Mononuclear cell (primary cell): ENCODE results near the gene ANKRD10. TPM values are rescaled to one million over a fixed set of nuclear protein-coding genes. Genes with fewer than 3 reads are reported as not detected.

Experiments used
- H3K27me3 ChIP-seq: 2 replicates; pipeline ENCODE4 v1.6.0; 2011; ENCODE audit warnings: low read length, control low read depth; ENCODE audit not compliant: insufficient read depth
- H3K4me1 ChIP-seq: 2 replicates; pipeline ENCODE4 v1.5.1; 2011; ENCODE audit warnings: mild to moderate bottlenecking, low read length, control low read depth; ENCODE audit not compliant: insufficient read depth
- H3K4me3 ChIP-seq: 2 replicates; pipeline ENCODE4 v1.5.1; 2011; ENCODE audit warnings: mild to moderate bottlenecking, low read length, moderate library complexity
- H3K9me3 ChIP-seq: 2 replicates; pipeline ENCODE4 v1.5.1; 2011; ENCODE audit warnings: low read depth, mild to moderate bottlenecking, control low read depth, low read length
- total RNA-seq: library from RNA; depleted of rRNA; stranded (reverse); fragments of >200 nt; gene quantifications from one replicate; pipeline ENCODE4 v1.2.3, GENCODE V29; 2012

ANKRD10 gene
- total RNA-seq, 1 donor, result 104 TPM

- Histone ChIP-seq H3K4me3 (no peak overlapping the region), H3K9me3 (no peaks in the 10 kb centered on the region), H3K27me3 (no peaks in the 10 kb centered on the region), H3K4me1 (peaks cover 39% of the 10 kb centered on the region)
Measured at GRCh38 chr13:110912651-110913051, 2.2 kb downstream of the ANKRD10 start.

- H3K4me1 ChIP-seq, result peaks cover 35% of the 10 kb centered on the region
- no peaks in the 10 kb centered on the region for H3K27me3 ChIP-seq
- no peak overlapping the region for H3K4me3 ChIP-seq
- no peaks in the 10 kb centered on the region for H3K9me3 ChIP-seq
Measured at GRCh38 chr13:110911880-110912279, 3.0 kb downstream of the ANKRD10 start.

GRCh38 chr13:110910013-110910890, 4.6 kb downstream of the ANKRD10 start:
- no peaks in the 10 kb centered on the region for H3K9me3 ChIP-seq
- H3K4me3 ChIP-seq, result no peak overlapping the region
- H3K27me3 ChIP-seq, result no peaks in the 10 kb centered on the region
- H3K4me1 ChIP-seq, result peaks cover 27% of the 10 kb centered on the region

GRCh38 chr13:110907951-110908898, 6.6 kb downstream of the ANKRD10 start:
- Histone ChIP-seq H3K9me3 (no peaks in the 10 kb centered on the region), H3K27me3 (no peaks in the 10 kb centered on the region)

GRCh38 chr13:110907301-110907700, 7.6 kb downstream of the ANKRD10 start:
- Histone ChIP-seq H3K4me1 (peaks cover 11% of the 10 kb centered on the region), H3K4me3 (no peak overlapping the region), H3K27me3 (no peaks in the 10 kb centered on the region), H3K9me3 (no peaks in the 10 kb centered on the region)

More at GRCh38 chr13:110907951-110908898, 6.6 kb downstream of the ANKRD10 start:
- Histone ChIP-seq H3K4me3 (no peak overlapping the region), H3K4me1 (peaks cover 20% of the 10 kb centered on the region)

GRCh38 chr13:110904748-110905147, 10.1 kb downstream of the ANKRD10 start:
- no peaks in the 10 kb centered on the region for H3K9me3 ChIP-seq
- H3K4me3 ChIP-seq, result no peak overlapping the region
- no peaks in the 10 kb centered on the region for H3K4me1 ChIP-seq
- H3K27me3 ChIP-seq, result no peaks in the 10 kb centered on the region

GRCh38 chr13:110902370-110902769, 12.5 kb downstream of the ANKRD10 start:
- no peak overlapping the region for H3K4me3 ChIP-seq
- H3K4me1 ChIP-seq, result no peaks in the 10 kb centered on the region
- H3K9me3 ChIP-seq, result no peaks in the 10 kb centered on the region
- H3K27me3 ChIP-seq, result no peaks in the 10 kb centered on the region

GRCh38 chr13:110897521-110897920, 17.3 kb downstream of the ANKRD10 start:
- Histone ChIP-seq H3K4me3 (no peak overlapping the region), H3K4me1 (no peaks in the 10 kb centered on the region), H3K9me3 (no peaks in the 10 kb centered on the region), H3K27me3 (no peaks in the 10 kb centered on the region)

- no peaks in the 10 kb centered on the region for H3K4me1 ChIP-seq
- no peak overlapping the region for H3K4me3 ChIP-seq
- no peaks in the 10 kb centered on the region for H3K9me3 ChIP-seq
- no peaks in the 10 kb centered on the region for H3K27me3 ChIP-seq
Measured at GRCh38 chr13:110897014-110897413, 17.9 kb downstream of the ANKRD10 start.

GRCh38 chr13:110894086-110894485, 20.8 kb downstream of the ANKRD10 start:
- no peaks in the 10 kb centered on the region for H3K4me1 ChIP-seq
- H3K4me3 ChIP-seq, result no peak overlapping the region
- no peaks in the 10 kb centered on the region for H3K27me3 ChIP-seq
- H3K9me3 ChIP-seq, result no peaks in the 10 kb centered on the region

- no peaks in the 10 kb centered on the region for H3K27me3 ChIP-seq
- no peaks in the 10 kb centered on the region for H3K9me3 ChIP-seq
- no peak overlapping the region for H3K4me3 ChIP-seq
- no peaks in the 10 kb centered on the region for H3K4me1 ChIP-seq
Measured at GRCh38 chr13:110893571-110893970, 21.3 kb downstream of the ANKRD10 start.

GRCh38 chr13:110890279-110891165, 24.3 kb downstream of the ANKRD10 start:
- Histone ChIP-seq H3K4me1 (no peaks in the 10 kb centered on the region), H3K4me3 (no peak overlapping the region), H3K27me3 (no peaks in the 10 kb centered on the region), H3K9me3 (no peaks in the 10 kb centered on the region)

- H3K4me1 ChIP-seq, result no peaks in the 10 kb centered on the region
- H3K27me3 ChIP-seq, result no peaks in the 10 kb centered on the region
- no peak overlapping the region for H3K4me3 ChIP-seq
- H3K9me3 ChIP-seq, result no peaks in the 10 kb centered on the region
Measured at GRCh38 chr13:110888390-110888789, 26.5 kb downstream of the ANKRD10 start.

- H3K9me3 ChIP-seq, result no peaks in the 10 kb centered on the region
Measured at GRCh38 chr13:110887597-110888333, 27.1 kb downstream of the ANKRD10 start.

More at GRCh38 chr13:110887597-110888333, 27.1 kb downstream of the ANKRD10 start:
- Histone ChIP-seq H3K4me1 (no peaks in the 10 kb centered on the region), H3K4me3 (no peak overlapping the region), H3K27me3 (no peaks in the 10 kb centered on the region)
